DOHH2 (cell line): Measurements from ENCODE around the gene CHODL.

ENCODE experiments used
- EZH2phosphoT487 ChIP-seq: fragments of 200-600 bp; sonication (generic); IDR thresholded peaks from 2 replicates; pipeline ENCODE4 v1.6.1; 2017; ENCODE audit warnings: borderline replicate concordance, mild to moderate bottlenecking, antibody characterized with exemption, low read length, moderate library complexity, mixed read lengths
- TF ChIP-seq, protein P1 (sequence below): fragments of 200-600 bp; sonication (generic); IDR thresholded peaks from one replicate; pipeline ENCODE4 v1.5.1; 2014; ENCODE audit warnings: antibody characterized with exemption, mild to moderate bottlenecking, low read depth, low read length; ENCODE audit not compliant: poor library complexity, severe bottlenecking

DNA sequence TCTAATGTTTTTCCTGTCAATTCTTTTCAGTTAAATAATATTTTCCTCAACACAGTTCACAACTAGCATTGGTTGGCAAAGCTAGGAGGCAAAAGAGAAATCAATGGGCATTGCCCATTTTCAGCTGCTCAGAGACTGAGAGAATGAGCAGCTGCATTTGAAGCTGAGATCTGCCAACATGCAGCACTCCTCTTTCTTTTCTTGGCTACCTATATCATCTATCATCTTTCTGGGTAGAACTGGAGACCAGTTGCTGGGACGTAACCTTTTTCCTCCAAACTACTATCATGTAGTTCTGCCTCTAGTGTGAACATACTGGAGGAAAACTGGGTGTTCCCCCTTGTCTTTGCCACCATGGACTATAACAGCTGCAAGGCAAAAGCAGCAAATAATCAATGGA is 22.9 kb downstream of the CHODL start:
- TF ChIP-seq, protein P1, sequence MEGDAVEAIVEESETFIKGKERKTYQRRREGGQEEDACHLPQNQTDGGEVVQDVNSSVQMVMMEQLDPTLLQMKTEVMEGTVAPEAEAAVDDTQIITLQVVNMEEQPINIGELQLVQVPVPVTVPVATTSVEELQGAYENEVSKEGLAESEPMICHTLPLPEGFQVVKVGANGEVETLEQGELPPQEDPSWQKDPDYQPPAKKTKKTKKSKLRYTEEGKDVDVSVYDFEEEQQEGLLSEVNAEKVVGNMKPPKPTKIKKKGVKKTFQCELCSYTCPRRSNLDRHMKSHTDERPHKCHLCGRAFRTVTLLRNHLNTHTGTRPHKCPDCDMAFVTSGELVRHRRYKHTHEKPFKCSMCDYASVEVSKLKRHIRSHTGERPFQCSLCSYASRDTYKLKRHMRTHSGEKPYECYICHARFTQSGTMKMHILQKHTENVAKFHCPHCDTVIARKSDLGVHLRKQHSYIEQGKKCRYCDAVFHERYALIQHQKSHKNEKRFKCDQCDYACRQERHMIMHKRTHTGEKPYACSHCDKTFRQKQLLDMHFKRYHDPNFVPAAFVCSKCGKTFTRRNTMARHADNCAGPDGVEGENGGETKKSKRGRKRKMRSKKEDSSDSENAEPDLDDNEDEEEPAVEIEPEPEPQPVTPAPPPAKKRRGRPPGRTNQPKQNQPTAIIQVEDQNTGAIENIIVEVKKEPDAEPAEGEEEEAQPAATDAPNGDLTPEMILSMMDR, result no peak
- no peak for TF ChIP-seq EZH2phosphoT487
